NCI-H446 treated with DMSO at 0.1 percent for 48 hours (cell line): Measurements from ENCODE around the gene GCC1.
"Not testable (repeated sequence)": the region's sequence is repeated elsewhere in the genome, so short reads cannot be mapped to it uniquely, and the experiment has no call there.

Experiments
- DNase-seq: peaks from one replicate; lab custom pipeline; 2025; lab: John Stamatoyannopoulos, UW

Gene GCC1

GRCh38 chr7:127589896-127590295 lies 4.5 kb upstream of the GCC1 start:
- no peak for DNase-seq

GRCh38 chr7:127588697-127589482 lies 3.5 kb upstream of the GCC1 start:
- DNase-seq: peak; percentile 1

DNA sequence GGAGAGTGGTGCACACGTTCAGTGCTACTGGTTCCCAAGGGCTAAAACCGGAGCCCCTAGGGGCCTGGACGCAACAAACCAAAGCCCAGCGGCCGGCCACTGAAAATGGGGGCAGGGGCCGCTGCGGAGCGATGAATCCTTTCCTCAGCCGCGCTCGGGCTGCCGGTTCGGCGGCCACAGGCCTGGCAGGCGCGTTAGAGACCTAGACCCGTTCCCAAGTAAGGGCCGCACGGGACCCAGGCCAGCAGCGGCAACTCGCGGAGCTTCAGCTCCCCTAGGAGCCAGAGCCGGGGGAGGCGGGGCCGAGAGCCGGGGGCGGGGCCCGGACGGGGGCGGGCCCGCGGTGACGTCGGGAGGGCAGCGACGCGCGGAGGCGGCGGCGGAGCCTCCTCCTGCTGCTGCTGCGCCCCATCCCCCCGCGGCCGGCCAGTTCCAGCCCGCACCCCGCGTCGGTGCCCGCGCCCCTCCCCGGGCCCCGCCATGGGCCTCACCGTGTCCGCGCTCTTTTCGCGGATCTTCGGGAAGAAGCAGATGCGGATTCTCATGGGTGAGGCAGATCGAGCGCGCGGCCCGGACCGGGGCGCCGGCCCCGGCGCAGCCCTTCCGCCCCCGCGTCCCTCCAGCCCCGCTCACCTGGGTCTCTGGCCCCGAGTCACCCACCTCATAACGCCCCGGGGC lies 2.8 kb upstream of the GCC1 start, which contains the start of gene ARF5:
ARF5 (plus strand) TSS at position 393 of the 678 bp plus-strand sequence; CDS start at position 481, 88 bp downstream.
- peak; percentile 49 for DNase-seq

DNA sequence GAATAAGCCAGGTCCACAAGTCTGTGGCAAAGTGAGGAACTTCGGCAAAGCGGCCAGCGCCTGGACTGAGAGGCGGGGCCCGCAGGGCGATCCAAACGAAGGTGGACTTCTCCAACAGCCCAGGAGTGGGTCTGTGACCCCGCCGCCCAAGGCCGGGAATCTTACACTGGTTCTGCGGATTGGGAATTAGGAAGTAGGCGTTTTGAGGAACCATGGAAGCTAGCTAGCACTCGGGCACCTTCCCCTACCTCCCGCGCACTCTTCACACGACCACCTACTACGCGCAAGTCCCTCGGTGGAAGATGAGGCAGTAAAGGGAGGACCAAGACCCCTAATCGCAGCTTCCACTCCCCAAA lies 2.2 kb upstream of the GCC1 start:
- no peak for DNase-seq

- DNase-seq: no peak
Measured at GRCh38 chr7:127586346-127586745, 950 bp upstream of the GCC1 start.

GRCh38 chr7:127584648-127585043 lies 750 bp downstream of the GCC1 start:
- no peak for DNase-seq

- peak; percentile 12 for DNase-seq
Measured at GRCh38 chr7:127582361-127582760, 3.0 kb downstream of the GCC1 start.

- DNase-seq: no peak
Measured at GRCh38 chr7:127581716-127582115, 3.7 kb downstream of the GCC1 start.

- no peak for DNase-seq
Measured at GRCh38 chr7:127580612-127581011, 4.8 kb downstream of the GCC1 start.

- DNase-seq: no peak
Measured at GRCh38 chr7:127578711-127579275, 6.6 kb downstream of the GCC1 start.

DNA sequence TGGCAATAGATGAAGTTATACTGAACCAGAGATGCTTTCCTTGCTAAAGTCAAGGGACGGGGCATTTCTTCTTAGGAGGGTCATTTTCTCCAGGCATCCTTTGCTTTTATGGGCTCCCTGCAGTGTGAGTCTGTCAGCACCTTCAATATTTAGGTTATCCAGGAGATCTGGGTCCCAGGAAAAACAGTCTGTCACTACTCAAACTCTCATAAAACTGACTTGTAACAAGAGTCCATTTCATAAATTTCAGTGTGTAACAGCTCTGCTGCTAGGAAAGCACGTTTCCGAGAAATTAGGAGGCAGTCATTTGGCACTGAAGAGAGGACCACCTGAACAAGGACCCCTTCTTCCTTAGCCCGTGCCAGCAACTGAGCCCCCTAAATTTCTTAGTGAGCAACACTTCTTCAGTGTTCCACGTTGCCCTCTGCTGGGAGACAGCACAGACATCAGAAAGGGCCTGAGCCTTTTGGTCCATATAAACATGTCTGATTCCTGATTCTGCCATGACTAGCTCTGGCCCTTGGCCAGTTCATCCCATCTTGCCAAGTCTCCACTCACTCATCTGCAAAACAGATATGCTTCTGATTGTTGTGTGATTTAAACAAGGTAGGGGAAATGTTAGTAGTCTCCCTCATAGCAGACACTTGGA lies 7.2 kb downstream of the GCC1 start:
- no peak for DNase-seq

DNA sequence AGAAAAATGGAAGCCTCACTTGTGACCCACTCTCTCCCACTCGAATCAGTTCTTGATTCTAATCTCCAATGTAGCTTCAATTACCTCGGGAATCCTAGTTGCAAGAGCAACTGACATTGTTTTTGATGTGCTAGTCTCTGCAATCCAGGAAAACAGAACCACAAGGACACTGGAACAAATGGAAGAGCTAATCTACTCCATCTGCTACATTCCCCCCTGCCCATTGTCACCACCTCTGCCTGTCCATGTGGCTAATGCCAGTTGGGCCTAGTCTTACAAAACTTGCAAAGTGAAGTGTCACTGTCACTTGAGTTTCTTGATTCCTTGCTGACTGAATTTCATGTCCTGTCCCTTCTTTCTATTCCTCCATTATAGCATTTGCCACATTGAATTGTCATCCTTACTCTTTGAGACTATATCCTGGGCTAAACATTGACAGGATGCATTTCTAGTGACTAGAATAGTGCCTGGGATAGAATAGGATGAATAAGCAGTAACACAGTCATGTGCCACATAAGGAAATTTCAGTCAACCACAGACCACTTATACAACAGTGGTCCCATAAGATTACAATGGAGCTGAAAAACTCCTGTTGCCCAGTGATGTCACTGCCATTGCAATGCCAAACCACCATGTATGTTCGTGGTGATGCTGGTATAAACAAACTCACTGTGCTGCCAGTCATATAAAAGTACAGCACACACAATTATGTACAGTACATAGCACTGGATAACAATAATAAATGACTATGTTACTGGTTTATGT lies 13.5 kb downstream of the GCC1 start:
- no peak for DNase-seq

DNA sequence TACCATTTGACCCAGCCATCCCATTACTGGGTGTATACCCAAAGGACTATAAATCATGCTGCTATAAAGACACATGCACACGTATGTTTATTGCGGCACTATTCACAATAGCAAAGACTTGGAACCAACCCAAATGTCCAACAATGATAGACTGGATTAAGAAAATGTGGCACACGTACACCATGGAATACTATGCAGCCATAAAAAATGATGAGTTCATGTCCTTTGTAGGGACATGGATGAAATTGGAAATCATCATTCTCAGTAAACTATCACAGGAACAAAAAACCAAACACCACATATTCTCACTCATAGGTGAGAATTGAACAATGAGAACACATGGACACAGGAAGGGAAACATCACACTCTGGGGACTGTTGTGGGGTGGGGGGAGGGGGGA lies 17.4 kb downstream of the GCC1 start:
- not testable (repeated sequence) for DNase-seq

DNA sequence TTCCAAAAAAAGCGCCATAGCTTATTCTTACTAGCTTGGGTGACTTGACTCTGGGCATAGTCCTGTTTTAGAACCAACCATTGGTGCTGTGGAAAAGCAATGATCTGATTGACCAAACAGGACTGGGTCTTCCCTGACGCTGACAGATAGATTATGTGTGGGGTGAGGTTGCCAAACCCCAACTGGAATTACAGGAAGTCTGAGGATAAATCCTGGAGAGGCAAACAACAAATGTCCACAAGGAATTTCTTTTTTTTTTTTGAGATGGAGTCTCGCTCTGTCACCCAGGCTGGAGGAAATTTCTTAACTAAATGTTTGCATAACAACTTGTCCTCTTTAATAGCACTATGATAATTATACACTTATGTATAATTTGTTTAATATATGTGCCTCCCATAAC lies 19.2 kb downstream of the GCC1 start:
- DNase-seq: no peak

- no peak for DNase-seq
Measured at GRCh38 chr7:127557803-127558202, 27.6 kb downstream of the GCC1 start.

- DNase-seq: no peak
Measured at GRCh38 chr7:127556404-127556803, 29.0 kb downstream of the GCC1 start.

GRCh38 chr7:127551941-127552340 lies 33.5 kb downstream of the GCC1 start:
- no peak for DNase-seq

- no peak for DNase-seq
Measured at GRCh38 chr7:127550247-127550646, 35.1 kb downstream of the GCC1 start.

DNA sequence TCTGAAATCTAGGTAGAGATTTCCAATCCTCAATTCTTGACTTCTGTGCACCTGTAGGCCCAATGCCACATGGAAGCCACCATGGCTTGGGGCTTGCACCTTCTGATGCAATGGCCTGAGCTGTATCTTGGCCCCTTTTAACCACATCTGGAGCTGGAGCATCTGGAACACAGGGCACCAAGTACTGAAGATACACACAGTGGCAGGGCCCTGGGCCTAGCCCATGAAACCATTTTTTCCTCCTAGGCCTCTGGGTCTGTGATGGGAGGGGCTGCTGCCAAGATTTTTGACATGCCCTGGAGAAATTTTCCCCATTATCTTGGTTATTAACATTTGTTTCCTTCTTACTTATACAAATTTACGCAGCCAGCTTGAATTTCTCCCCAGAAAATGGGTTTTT lies 39.1 kb downstream of the GCC1 start:
- no peak for DNase-seq

DNA sequence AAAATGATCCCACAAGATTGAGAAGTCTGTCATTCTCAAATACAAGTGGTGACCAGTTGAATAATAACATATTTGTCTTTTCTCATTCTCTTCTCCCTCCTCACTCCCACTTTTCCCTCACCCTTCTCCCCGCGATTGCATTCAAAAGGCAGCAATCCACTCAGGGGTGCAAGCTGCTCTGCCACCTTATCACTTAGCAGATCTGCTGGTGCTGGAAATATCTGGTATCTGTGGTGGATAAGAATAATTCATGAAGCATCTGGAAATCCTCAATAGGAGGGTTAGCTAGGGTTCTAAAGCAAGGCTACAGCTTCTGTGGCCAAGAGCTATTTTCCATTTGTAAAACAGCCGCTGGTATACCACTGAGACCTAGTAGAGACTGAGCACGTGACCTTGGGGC lies 43.8 kb downstream of the GCC1 start:
- no peak for DNase-seq

DNA sequence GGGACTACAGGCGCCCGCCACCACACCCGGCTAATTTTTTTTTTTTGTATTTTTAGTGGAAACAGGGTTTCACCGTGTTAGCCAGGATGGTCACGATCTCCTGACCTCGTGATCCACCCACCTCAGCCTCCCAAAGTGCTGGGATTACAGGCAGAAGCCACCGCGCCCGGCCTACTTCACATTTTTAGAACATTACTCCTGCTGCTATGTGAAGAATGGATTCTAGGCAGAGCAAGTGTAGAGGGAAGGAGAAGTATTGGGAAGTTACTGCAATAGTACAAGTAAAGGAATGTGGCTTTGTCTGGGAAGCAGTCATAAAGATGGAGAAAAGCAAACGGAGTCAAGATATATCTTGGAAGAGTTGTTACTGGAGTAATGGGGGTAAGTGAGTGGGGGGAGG lies 44.9 kb downstream of the GCC1 start:
- not testable (repeated sequence) for DNase-seq

GRCh38 chr7:127539116-127539515 lies 46.3 kb downstream of the GCC1 start:
- no peak for DNase-seq
